Measurements from ENCODE around the gene DERA.
"Not testable (repeated sequence)": the region's sequence is repeated elsewhere in the genome, so short reads cannot be mapped to it uniquely, and the experiment has no call there.

Gene DERA

DNA sequence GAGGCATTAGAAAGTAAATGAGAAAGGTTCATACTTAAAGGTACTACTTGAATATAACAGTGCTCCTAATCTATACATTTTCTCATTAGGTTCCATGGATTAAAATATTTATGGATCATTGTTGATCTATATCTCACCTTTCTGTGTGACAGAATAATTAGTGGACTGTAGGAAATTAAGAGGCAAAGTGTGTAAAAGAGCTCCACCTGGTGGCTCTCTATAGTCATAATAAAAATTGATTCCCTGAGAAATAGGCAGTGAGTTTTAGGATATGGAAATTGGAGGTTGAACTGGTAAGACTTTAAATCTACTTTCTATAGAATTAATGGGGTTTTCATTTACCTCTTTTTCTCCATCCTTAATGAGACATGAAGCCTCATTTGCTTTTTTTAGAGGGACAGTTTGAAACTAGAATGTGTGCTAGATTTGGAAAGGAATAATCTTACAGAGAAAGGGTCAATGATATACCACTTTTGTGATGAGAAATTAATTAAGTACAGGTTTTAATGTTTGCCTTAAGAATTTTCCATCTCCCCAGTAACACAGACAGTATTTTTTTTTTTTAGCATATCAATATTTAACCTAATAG, 11.8 kb upstream of the DERA start:
- in situ Hi-C loops (cut with MboI; ENCODE audit: low sequenced_read_pairs): no loop called here

DNA sequence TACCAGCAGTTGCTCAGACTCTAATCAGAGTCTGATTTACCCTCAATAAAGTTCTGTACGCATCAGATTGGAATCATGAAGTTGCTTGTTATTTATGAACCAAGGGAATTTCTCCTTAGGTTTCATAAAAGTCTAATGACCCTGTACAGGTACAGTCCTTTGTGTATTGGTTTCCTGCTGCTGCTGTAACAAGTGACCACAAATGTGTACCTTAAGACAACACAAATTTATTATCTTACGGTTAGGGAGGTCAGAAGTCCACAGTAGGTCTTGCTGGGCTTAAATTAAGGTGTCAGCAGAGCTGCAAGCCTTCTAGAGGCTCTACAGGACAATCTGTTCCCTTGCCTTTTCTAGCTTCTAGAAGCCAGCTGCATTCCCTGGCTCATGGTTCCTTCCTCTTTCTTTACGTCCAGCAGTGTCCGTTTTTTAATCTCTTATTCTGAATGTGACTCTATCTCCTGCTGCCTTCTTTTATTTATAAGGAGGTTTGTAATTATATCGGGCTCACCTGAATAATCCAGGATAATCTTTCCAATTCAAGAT, 6.7 kb upstream of the DERA start:
- in situ Hi-C loops (cut with MboI; ENCODE audit: low sequenced_read_pairs): no loop called here

DNA sequence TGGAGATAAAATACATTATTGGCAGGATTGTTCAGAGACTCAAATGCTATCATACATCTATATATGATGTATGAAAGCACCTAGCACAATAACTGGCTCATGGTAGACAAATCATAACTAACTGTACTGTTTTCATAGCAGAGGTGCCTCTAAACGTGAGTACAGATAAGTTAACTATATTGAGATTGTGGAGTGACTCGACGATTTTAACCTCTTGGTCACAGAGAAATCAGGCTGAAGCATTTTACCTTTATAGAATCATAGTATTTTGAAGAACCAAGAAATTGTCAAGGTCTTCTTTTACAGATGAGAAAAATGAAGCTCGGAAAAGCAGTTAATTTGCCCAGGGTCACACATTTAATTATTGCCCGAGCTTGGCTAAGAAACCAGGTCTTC, 666 bp upstream of the DERA start:
- in situ Hi-C loops (cut with MboI; ENCODE audit: low sequenced_read_pairs): no loop called here

DNA sequence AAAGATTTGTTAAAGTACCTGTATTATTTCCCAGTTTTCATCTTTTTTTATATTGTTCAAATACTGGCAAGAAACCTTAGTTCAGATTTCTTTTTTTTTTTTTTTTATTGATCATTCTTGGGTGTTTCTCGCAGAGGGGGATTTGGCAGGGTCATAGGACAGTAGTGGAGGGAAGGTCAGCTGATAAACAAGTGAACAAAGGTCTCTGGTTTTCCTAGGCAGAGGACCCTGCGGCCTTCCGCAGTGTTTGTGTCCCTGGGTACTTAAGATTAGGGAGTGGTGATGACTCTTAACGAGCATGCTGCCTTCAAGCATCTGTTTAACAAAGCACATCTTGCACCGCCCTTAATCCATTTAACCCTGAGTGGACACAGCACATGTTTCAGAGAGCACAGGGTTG, 799 bp downstream of the DERA start:
- in situ Hi-C loops (cut with MboI; ENCODE audit: low sequenced_read_pairs): not testable (repeated sequence)

DNA sequence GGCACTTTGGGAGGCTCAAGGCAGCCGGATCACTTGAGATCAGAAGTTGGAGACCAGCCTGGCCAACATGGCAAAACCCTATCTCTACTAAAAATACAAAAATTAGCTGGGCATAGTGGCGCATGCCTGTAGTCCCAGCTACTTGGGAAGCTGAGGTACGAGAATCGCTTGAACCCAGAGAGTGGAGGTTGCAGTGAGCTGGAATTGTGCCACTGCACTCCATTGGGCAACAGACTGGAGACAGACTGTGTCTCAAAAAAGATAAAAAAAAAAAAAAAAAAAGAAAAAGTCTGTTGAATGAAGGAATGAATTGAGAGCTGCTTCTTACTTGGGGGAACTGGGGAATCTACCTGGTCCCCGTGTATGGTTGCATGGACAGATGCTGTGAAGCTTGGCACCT, 3.0 kb downstream of the DERA start:
- in situ Hi-C loops (cut with MboI; ENCODE audit: low sequenced_read_pairs): not testable (repeated sequence)

DNA sequence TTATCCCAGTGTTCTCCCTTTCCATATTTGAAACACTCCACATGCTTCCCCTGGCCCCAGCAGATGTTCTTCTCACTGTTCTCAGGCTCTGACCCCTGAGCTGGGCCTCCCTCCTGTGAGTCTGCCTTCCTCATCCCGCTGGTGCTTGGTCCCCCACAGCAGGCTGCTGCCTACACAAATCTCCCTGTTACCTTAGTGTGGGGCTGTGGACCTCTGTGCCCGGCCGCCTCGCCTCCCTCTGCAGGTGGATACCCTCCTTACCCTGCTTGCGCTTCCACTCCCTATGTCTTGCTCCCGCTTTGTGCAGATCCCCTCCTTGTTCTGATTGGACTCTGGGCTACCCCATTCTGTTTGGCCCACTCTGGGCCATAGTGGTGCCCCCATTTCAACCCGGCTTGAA, 6.9 kb downstream of the DERA start:
- in situ Hi-C loops (cut with MboI; ENCODE audit: low sequenced_read_pairs): no loop called here

DNA sequence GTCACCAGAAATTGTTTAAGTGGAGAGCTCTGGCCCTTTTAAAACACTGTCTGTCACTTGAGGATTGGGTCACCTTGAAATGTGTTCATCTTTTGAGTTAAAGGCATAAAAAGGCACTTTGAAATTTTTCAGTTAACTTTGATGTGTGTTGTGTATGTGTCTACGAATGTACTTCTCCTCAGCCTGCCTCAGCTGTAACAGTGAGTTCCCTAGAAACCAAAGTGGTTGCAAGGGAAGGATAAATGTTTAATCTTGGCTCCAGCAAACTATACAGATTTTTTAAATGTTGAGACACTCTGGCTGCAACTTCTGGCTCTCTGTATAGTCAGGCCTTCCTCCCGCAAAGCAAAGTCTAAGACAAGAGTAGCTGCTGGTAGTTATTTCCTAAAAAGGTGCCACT, 8.3 kb downstream of the DERA start:
- in situ Hi-C loops (cut with MboI; ENCODE audit: low sequenced_read_pairs): no loop called here

DNA sequence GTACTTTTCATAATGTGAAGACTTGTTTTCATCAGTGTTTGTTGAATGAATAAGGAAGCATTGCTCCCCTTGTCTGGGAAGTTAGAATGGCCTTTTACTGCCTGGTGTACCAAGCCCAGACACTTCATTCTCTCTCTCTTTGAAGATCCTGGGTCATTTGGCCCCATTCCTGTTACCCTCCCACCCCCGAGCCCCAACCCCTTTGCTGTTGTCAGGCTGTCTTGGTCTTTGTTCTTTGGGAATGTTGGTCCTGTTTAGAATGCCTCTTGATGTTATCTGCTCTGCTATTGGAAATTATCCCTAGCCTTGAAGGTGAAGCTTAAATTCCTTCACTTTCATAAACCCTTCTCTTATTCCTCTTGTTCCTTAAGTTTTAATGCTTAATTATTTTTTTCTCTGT, 13.8 kb downstream of the DERA start:
- in situ Hi-C loops (cut with MboI; ENCODE audit: low sequenced_read_pairs): no loop called here

DNA sequence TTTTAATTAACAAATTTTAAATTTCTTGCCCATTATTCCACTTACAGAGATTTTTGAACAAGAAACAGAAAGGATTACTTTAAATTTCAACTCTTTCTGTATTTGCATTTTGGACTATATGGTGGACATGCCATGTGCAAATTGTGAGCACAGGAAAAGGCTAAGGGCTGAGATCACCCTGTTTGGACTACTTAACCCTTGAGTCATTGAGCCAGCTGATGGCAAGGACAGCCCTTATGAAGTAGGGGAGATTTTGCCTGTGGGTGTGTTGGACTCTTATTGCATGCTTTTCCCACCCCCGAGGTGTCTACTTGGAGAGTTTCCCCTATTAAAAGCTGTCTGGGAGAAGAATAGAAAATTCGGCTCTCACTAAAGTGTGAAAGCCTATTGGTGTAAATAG, 17.2 kb downstream of the DERA start:
- in situ Hi-C loops (cut with MboI; ENCODE audit: low sequenced_read_pairs): no loop called here

DNA sequence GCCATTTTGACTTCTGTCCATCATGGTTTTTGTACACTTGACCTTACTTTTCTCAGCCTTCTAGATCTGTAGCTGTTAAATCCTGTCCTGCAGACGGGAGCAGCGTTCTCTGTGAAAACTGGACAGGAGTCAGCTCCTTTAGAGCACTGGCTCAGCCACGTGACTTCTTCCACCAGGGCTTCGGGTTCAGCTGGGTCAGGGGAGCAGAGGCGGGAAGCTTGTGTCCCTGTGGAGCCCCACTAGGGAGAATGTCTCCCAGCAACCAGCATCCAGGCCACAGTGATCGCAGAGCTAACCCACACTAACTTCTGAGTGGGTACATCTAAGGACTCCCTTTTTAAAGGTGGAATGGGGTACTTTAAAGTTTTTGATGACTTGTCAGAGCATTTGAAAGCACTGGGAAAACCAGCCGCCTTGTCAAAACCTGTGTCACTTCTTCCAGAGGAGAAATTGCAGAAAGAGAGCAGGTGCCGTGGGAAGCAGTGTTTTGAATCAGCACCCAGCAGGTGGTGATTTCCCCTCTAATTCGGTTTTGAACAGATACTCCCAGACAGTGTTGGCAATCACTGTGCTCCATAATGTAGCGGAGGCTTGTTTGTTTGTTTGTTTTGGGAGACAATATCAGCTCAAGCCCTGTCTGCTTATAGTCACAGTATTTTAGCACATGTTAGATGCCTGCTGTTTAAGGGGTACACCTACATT, 17.9 kb downstream of the DERA start:
- in situ Hi-C loops (cut with MboI; ENCODE audit: low sequenced_read_pairs): no loop called here

DNA sequence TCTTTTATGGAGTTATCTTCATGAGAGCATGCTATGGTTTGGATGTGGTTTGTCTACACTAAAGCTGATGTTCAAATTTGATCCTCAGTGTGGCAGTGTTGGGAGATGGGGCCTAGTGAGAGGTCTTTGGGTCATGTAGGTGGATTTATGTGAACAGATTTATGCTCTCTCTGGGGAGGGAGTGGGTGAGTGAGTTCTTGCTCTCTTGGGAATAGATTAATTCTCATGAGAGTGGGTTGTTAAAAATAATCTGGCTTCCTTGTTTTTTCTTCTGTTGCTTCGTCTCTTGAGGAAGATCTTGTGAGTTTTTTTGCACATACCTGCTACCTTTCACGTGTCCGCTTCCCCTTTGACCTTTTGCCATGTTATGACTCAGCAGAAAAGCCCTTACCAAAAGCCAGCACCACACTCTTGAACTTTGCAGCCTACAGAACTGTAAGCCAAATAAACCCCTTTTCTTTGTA, 20.5 kb downstream of the DERA start:
- in situ Hi-C loops (cut with MboI; ENCODE audit: low sequenced_read_pairs): no loop called here

DNA sequence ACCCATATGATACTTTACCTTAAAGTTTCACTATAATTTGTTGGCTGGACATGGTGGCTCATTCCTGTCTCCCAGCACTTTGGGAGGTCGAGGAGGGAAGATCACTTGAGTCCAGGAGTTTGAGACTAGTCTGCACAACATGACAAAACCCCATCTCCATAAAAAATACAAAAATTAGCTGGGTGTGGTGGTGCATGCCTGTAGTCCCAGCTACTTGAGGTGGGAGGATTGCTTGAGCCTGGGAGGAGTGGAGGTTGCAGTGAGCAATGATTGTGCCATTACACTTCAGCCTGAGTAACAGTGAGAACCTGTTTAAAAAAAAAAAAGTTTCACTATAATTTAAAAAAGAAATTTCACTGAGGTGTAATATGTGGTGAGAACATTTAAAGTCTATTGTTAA, 21.2 kb downstream of the DERA start:
- in situ Hi-C loops (cut with MboI; ENCODE audit: low sequenced_read_pairs): no loop called here

DNA sequence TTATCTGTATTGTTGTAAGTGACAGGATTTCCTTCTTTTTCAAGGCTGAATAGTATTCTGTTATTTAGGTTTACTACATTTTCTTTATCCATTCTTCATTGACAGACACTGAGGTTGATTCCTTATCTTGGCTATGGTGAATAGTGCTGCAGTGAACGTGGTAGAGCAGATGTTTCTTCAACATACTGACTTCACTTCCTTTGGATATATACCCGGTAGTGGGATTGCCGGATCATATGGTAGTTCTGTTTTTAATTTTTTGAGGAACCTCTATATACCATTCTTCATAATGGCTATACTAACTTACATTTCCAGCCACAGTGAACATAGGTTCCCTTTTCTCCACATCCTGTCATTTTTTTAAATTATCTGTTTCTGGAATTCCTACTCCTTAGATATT, 21.8 kb downstream of the DERA start:
- in situ Hi-C loops (cut with MboI; ENCODE audit: low sequenced_read_pairs): no loop called here

DNA sequence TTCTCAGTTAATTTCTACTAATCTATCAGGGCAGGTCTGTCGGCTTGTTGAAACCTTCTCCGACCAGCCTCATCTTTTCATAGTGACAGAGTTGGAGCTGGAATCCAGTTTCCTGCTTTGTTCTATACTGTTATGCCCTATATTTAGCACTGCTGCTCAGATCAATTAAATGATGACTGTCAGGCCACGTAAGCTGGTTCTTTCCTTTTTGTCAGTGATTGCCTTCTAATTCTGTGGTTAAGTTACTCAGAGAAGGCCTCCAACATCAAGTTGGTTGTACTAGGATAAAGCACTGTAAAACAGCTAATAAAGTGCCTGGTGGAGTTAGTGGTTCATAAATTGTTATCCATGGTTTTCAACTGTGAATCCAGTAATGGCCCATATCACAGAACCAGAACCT, 22.6 kb downstream of the DERA start:
- in situ Hi-C loops (cut with MboI; ENCODE audit: low sequenced_read_pairs): no loop called here

DNA sequence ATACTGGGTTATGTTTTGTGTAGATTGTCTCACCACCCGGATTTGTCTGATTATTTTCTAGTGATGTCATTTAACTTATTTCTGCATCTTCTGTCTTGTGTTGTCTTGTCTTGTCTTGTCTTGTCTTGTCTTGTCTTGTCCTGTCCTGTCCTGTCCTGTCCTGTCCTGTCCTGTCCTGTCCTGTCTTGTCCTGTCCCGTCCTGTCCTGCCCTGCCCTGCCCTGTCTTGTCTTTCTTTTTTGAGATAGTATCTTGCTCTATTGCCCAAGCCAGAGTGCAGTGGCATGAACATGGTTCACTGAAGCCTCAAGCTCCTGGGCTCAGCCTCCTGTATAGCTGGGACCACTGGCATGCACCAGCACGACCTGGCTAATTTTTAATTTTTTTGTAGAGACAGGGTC, 25.6 kb downstream of the DERA start:
- in situ Hi-C loops (cut with MboI; ENCODE audit: low sequenced_read_pairs): no loop called here

DNA sequence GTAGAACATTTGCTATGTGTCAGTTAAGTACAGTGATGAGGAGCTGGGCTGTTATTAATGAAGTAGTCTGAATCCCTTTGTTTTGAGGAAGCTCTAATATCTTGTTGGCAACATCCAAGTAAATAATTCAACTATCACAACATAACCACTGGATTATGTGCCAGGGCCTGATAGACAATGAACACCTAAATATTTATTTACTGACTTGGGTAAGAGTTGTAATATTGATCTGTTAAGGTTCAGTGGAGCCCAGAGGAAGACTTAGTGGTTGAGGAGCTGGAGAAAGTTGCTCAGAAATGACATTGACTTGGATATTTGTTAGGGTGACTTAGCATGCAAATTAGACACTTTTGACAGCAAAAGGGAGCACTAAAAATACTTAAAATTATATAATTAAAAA, 26.8 kb downstream of the DERA start:
- in situ Hi-C loops (cut with MboI; ENCODE audit: low sequenced_read_pairs): no loop called here

DNA sequence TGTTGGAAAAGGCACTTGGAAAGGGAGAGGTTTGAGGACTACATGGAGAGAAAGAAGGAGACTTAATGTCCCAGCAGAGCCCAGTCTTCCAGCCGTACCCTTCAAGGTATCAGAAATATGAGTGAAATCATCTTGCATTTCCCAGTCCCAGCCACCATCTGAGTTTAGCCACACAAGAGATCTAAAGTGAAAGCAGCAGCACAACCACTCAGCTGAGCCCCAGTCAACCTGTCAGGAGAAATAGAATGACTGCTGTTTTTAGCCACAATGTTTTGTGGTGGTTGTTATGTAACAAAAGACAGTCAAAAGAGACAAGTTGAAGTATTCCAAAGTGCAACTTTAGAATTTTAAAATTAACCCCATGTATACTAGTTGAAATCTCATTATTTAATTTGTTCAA, 28.0 kb downstream of the DERA start:
- in situ Hi-C loops (cut with MboI; ENCODE audit: low sequenced_read_pairs): no loop called here

DNA sequence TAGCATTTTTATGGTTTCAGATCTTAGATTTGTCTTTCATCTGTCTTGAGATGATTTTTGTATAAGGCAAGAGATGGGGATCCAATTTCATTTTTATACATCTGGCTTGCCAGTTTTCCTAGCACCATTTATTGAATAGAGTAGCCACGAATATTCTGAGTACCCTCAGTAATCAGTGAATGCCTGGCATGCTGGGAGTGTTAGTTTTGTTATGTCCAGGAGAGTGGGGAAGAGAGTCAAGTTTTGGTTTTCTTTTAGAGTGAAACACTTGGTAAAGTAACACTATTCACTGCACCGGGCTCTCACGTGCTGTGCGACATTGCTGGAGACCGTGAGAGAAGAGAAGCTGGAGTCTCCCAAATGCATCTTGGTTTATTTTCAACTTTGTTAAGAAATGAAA, 31.3 kb downstream of the DERA start:
- in situ Hi-C loops (cut with MboI; ENCODE audit: low sequenced_read_pairs): no loop called here

DNA sequence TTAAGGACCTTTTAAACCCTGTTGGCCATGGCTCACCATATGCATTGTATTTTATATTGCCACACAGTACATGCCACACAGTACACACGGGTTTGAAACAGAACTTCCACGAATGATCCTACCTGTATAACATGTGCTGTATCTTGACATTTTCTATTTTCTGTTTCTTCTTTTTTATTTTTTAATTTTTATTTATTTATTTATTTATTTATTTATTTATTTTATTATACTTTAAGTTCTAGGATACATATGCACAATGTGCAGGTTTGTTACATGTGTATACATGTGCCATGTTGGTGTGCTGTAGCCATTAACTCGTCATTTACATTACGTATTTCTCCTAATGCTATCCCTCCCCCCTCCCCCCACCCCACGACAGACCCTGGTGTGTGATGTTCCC, 32.4 kb downstream of the DERA start:
- in situ Hi-C loops (cut with MboI; ENCODE audit: low sequenced_read_pairs): not testable (repeated sequence)

DNA sequence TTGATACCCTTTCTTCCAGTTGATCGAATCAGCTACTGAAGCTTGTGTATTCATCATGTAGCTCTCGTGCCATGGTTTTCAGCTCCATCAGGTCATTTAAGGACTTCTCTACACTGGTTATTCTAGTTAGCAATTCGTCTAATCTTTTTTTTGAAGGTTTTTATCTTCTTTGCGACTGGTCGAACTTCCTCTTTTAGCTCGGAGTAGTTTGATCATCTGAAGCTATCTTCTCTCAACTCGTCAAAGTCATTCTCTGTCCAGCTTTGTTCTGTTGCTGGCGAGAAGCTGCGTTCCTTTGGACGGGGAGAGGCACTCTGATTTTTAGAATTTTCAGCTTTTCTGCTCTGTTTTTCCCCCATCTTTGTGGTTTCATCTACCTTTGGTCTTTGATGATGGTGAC, 37.3 kb downstream of the DERA start:
- in situ Hi-C loops (cut with MboI; ENCODE audit: low sequenced_read_pairs): not testable (repeated sequence)

DNA sequence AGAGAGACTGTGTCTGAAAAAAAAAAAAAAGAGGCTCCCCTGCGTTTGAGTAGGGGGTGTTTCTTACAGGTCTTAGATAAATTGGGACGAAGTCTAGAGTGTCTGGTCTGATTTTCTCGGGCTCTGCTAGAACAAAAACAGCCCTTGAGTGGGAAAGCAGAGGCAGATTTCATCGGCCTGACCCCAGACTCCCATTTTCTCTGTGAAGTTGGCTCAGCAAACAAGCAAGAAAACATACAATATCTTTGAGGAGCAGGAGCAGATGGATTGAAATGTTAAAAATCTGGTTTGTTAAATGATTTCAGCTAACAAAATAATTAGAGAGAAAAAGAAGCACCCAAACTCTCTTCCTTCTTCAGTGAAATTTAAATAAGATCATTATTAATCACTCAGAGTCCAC, 44.1 kb downstream of the DERA start:
- in situ Hi-C loops (cut with MboI; ENCODE audit: low sequenced_read_pairs): no loop called here

DNA sequence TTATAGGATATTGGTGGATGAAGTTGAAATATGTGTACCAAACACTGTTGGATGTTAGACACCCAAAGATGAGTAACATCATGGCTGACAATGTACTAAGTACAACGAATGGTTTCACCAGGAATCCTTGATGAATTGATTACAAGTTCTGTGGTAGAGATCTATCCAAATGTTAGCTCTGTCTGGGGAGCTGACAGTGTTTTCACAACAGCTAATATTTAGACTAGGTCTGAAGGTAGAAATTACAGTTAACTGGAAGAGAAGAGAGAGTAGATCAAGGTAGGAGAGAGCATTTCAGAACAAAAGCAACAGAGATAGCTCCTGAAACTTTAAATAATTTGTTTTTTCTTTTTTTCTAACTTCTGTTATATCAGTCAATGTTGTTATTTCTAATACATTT, 44.9 kb downstream of the DERA start:
- in situ Hi-C loops (cut with MboI; ENCODE audit: low sequenced_read_pairs): no loop called here
